Measurements from ENCODE around the gene ZNF41. TPM values are rescaled to one million over a fixed set of nuclear protein-coding genes. Genes with fewer than 3 reads are reported as not detected.

Gene ZNF41
- polyA plus RNA-seq, 3 donors = 1.8 to 4.3 (median 3.1) TPM

- TF ChIP-seq CTCF (IDR thresholded peaks at IDR 0.05) = no peak
- Histone ChIP-seq H3K4me2 (replicated peaks; ENCODE audit: extremely low read depth, low read length, poor library complexity, severe bottlenecking) (no peak overlapping the region), H3K79me2 (ENCODE audit: insufficient read depth, low read length) (no peaks in the 10 kb centered on the region), H3K36me3 (replicated peaks in 1 of 2; ENCODE audit: control insufficient read depth in 1 of 2, insufficient read depth in 2 of 2, low read length in 2 of 2) (no peaks in the 10 kb centered on the region), H3K4me3 (replicated peaks in 1 of 3; ENCODE audit: low read depth in 2 of 3, low read length in 3 of 3) (no peak overlapping the region), H3K4me1 (ENCODE audit: control insufficient read depth in 1 of 2, insufficient read depth in 2 of 2, low read length in 2 of 2) (no peaks in the 10 kb centered on the region), H3K9me3 (replicated peaks in 1 of 2; ENCODE audit: control insufficient read depth in 1 of 2, insufficient read depth in 1 of 2, low read length in 2 of 2) (peaks cover 48 to 65% of the 10 kb centered on the region in 2 donors), H3K9ac (ENCODE audit: insufficient read depth, low read length, poor library complexity, severe bottlenecking) (no peak overlapping the region), H2AFZ (ENCODE audit: insufficient read depth, low read depth, low read length, poor library complexity, severe bottlenecking) (no peak overlapping the region), H3K27ac (ENCODE audit: low read depth in 1 of 2, low read length in 2 of 2) (no peak overlapping the region), H3K27me3 (ENCODE audit: control insufficient read depth in 2 of 2, insufficient read depth in 2 of 2, low read length in 2 of 2) (no peaks in the 10 kb centered on the region), H4K20me1 (ENCODE audit: insufficient read depth, low read length) (no peaks in the 10 kb centered on the region)
- no peak overlapping the region for H3K4me3 Mint-ChIP-seq
- H3K27me3 Mint-ChIP-seq (ENCODE audit: low read depth in 3 of 3) = peaks cover 0 to 1% (median 0%) of the 10 kb centered on the region in 3 donors
- no peak overlapping the region for H3K27ac Mint-ChIP-seq
- no peaks in the 10 kb centered on the region for H3K36me3 Mint-ChIP-seq
- no peak for DNase-seq
- WGBS (ENCODE audit: insufficient coverage) = no CpG with 5 or more reads among the region's 8 CpGs
- intact Hi-C loops (cut with micrococcal nuclease) = no loop called here
- H3K9me3 Mint-ChIP-seq = peaks cover 18 to 92% (median 77%) of the 10 kb centered on the region in 7 donors
- H3K4me1 Mint-ChIP-seq = no peaks in the 10 kb centered on the region
Measured at GRCh38 chrX:47413179-47413594, 69.8 kb downstream of the ZNF41 start.

Other genes with a start within 250 kb of the ZNF41 start
- not detected for gene ZNF157, start 112.6 kb downstream of the ZNF41 start, polyA plus RNA-seq
- gene ARAF, start 78.0 kb upstream of the ZNF41 start, polyA plus RNA-seq = 100 to 1,000 TPM in 1 of 3 donors, 10 to 100 TPM in 2; 49.7 to 105 (median 68.6) TPM
- 100 to 1,000 TPM; 591 to 682 (median 632) TPM for gene TIMP1, start 99.2 kb upstream of the ZNF41 start, polyA plus RNA-seq
- 1 to 10 TPM in 1 of 3 donors, under 1 TPM in 2; 0.11 to 4.0 (median 0.29) TPM for gene SYN1, start 136.6 kb upstream of the ZNF41 start, polyA plus RNA-seq
- gene CFP, start 146.7 kb upstream of the ZNF41 start, polyA plus RNA-seq = 100 to 1,000 TPM; 461 to 498 (median 491) TPM
- gene ELK1, start 167.3 kb upstream of the ZNF41 start, polyA plus RNA-seq = 10 to 100 TPM in 2 of 3 donors, 1 to 10 TPM in 1; 9.5 to 11.9 (median 10.7) TPM
- gene UXT, start 176.0 kb upstream of the ZNF41 start, polyA plus RNA-seq = 100 to 1,000 TPM; 134 to 213 (median 174) TPM

Measured in CD14-positive monocyte (primary cell).